K562 (cell line): Measurements from ENCODE around the gene SMIM13. TPM values are rescaled to one million over a fixed set of nuclear protein-coding genes. Genes with fewer than 3 reads are reported as not detected.

Experiments
- IRF2 ChIP-seq: sonication (generic); formaldehyde crosslinking; IDR thresholded peaks from 2 replicates; pipeline ENCODE4 v1.8.1; 2022; ENCODE audit warnings: mild to moderate bottlenecking, missing genetic modification reagents
- MAX ChIP-seq: sonication (generic); formaldehyde crosslinking; IDR thresholded peaks from 2 replicates; pipeline ENCODE4 v1.9.0; 2022; ENCODE audit warnings: mild to moderate bottlenecking, missing genetic modification reagents
- PRPF4 ChIP-seq: fragments of 200-400 bp; formaldehyde crosslinking; IDR thresholded peaks from one replicate; pipeline ENCODE4 v1.6.1; 2017; ENCODE audit warnings: low read length, low read depth, mild to moderate bottlenecking; ENCODE audit not compliant: insufficient read depth, poor library complexity, severe bottlenecking
- RUNX1 ChIP-seq: sonication (generic); IDR thresholded peaks from 2 replicates; pipeline ENCODE4 v1.6.1; 2016; ENCODE audit warnings: antibody characterized with exemption, low read depth
- SMAD4 ChIP-seq: fragments of 250-450 bp; sonication (Bioruptor Pico); conservative IDR thresholded peaks from 2 replicates; pipeline ENCODE4 v1.8.0; 2021; ENCODE audit warnings: inconsistent platforms, mild to moderate bottlenecking, moderate library complexity
- TCF15 ChIP-seq: fragments of 250-450 bp; sonication (Bioruptor Pico); IDR thresholded peaks from 2 replicates; pipeline ENCODE4 v1.8.0; 2022; ENCODE audit warnings: moderate library complexity, mild to moderate bottlenecking, inconsistent platforms
- ZNF717 ChIP-seq: fragments of 250-450 bp; sonication (Bioruptor Pico); IDR thresholded peaks from 2 replicates; pipeline ENCODE4 v1.5.0; 2021
- polyA plus RNA-seq, 8 experiments: library from polyadenylated mRNA; depleted of rRNA in 4 of 8; stranded (reverse) in 5 of 8; unstranded in 3 of 8; fragments of >200 nt; fragmentation: Nextera tagmentation in 2 of 8; fragmentation: Illumina TruSeq in 1 of 8; extraction: Ambion mirVana in 2 of 8; extraction: Trizol in 1 of 8; gene quantifications; 2 replicates each; pipeline versions ENCODE4 v1.2.1 to v1.2.3, GENCODE V29; 2011 to 2014; ENCODE audit warnings: inconsistent platforms in 1 of 8, missing spikeins in 1 of 8
- total RNA-seq, 7 experiments: library from RNA; depleted of rRNA in 6 of 7; stranded (reverse); fragments of >200 nt in 6 of 7; fragmentation: Illumina TruSeq in 2 of 7; extraction: Trizol in 2 of 7; gene quantifications; 2 replicates each; pipeline versions ENCODE4 v1.2.1 to v1.2.3, GENCODE V29; 2011 to 2021; ENCODE audit warnings: low replicate concordance in 1 of 7
- TF ChIP-seq, protein P1 (sequence below): fragments of 250-450 bp; sonication (Bioruptor Pico); IDR thresholded peaks from 2 replicates; pipeline ENCODE4 v1.4.0; 2020; ENCODE audit warnings: mild to moderate bottlenecking, moderate library complexity

The SMIM13 gene
- total and polyA plus RNA-seq, 9 of the 15 experiments (the other 6 are each of a cell fraction or from before 2014, with no cell fraction given) = 5.5 to 24.8 (median 11.7) TPM

DNA sequence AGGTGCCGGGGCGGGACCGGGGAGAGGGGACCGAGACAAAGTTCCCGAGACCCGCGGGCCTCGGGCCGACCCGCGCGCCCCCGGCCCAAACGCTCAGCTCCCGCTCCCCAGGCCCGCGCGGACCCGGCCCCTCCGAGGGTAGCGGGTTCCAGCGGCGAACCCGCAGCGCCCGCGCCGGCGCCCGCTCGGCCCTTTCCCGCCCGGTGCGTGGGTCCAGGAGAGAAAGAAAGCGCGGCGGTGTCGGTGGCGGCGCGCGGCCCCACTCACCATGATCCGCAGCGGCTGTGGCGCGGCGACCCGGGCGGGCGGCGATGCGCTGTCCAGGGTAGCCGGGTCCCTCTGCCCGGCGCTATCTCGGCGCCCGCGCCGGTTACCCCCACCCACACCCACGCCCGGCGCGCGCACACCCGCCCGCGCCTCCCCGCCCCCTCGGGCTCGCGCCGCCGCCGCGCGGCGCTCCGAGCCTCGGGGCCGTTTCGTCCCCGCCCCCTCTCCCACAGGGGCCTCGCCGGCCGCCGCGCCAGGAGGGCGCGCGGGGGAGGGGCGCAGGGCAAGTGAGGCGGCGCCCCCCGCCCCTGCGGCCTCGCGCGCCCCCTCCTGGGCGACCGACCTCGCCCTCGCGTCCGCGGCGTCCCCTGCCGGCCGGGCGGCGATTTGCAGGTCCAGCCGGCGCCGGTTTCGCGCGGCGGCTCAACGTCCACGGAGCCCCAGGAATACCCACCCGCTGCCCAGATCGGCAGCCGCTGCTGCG is 49.5 kb upstream of the SMIM13 start, which contains the start of gene ELOVL2 (continued):
- TF ChIP-seq IRF2 (CRISPR knock-in tag) (no peak), ZNF717 (CRISPR knock-in tag) (no peak), SMAD4 (peak; percentile 68; the same call in 1 of the 2 replicates), PRPF4 (no peak), RUNX1 (no peak), TCF15 (no peak), MAX (CRISPR knock-in tag) (0 out of 2 replicates have a peak, but pooled peaks have one; percentile 9)
- TF ChIP-seq, protein P1, sequence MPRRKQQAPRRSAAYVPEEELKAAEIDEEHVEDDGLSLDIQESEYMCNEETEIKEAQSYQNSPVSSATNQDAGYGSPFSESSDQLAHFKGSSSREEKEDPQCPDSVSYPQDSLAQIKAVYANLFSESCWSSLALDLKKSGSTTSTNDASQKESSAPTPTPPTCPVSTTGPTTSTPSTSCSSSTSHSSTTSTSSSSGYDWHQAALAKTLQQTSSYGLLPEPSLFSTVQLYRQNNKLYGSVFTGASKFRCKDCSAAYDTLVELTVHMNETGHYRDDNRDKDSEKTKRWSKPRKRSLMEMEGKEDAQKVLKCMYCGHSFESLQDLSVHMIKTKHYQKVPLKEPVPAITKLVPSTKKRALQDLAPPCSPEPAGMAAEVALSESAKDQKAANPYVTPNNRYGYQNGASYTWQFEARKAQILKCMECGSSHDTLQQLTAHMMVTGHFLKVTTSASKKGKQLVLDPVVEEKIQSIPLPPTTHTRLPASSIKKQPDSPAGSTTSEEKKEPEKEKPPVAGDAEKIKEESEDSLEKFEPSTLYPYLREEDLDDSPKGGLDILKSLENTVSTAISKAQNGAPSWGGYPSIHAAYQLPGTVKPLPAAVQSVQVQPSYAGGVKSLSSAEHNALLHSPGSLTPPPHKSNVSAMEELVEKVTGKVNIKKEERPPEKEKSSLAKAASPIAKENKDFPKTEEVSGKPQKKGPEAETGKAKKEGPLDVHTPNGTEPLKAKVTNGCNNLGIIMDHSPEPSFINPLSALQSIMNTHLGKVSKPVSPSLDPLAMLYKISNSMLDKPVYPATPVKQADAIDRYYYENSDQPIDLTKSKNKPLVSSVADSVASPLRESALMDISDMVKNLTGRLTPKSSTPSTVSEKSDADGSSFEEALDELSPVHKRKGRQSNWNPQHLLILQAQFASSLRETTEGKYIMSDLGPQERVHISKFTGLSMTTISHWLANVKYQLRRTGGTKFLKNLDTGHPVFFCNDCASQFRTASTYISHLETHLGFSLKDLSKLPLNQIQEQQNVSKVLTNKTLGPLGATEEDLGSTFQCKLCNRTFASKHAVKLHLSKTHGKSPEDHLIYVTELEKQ = no peak
